ENCODE measurements around the gene MLX. TPM values are rescaled to one million over a fixed set of nuclear protein-coding genes. Genes with fewer than 3 reads are reported as not detected.

Gene MLX, protein sequence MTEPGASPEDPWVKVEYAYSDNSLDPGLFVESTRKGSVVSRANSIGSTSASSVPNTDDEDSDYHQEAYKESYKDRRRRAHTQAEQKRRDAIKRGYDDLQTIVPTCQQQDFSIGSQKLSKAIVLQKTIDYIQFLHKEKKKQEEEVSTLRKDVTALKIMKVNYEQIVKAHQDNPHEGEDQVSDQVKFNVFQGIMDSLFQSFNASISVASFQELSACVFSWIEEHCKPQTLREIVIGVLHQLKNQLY
- total RNA-seq (2014; rRNA removed; shearing (Covaris generic)): 8.5 and 16.2 TPM in 2 replicates

DNA sequence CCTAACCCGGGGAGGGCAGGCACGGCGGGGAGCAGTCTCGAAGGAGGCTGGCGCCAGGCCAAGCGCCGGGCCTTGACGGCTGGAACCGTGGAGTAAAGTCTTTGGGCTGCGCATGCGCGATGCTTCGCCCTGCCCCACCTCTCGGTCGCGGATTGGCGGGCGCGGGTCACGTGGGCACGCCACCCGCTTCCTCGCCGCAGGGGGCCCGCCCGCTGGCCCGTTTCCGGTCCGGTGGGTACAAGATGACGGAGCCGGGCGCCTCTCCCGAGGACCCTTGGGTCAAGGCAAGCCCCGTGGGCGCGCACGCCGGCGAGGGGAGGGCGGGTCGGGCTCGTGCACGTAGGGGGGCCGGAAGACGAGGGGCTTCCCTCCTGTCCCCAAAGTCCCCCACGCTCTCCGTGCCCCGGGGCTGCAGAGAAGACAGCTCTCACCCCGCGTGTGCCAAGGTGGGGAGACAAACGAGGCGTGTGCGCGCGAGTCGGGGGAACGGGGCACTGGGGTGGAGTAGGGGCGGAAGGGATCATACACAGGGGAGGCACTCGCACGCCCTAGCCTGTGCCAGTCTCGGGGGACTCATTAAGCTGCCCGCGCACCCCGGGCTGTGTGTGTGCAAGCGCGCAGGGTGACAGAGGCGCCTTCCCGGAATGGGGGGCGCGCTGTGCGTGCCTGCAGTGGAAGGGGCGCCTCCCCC lies at the start of gene MLX:
Gene MLX (plus strand): TSS at position 218 of the 691 bp plus-strand sequence. CDS start 25 bp downstream, at position 243.
- DNase-seq (ENCODE audit: low read depth): peak; percentile 91

- peak; percentile 86 for DNase-seq (ENCODE audit: low read depth)
These were observed 49.4 kb upstream of the MLX start for GRCh38 chr17:42517516-42517915.

DNA sequence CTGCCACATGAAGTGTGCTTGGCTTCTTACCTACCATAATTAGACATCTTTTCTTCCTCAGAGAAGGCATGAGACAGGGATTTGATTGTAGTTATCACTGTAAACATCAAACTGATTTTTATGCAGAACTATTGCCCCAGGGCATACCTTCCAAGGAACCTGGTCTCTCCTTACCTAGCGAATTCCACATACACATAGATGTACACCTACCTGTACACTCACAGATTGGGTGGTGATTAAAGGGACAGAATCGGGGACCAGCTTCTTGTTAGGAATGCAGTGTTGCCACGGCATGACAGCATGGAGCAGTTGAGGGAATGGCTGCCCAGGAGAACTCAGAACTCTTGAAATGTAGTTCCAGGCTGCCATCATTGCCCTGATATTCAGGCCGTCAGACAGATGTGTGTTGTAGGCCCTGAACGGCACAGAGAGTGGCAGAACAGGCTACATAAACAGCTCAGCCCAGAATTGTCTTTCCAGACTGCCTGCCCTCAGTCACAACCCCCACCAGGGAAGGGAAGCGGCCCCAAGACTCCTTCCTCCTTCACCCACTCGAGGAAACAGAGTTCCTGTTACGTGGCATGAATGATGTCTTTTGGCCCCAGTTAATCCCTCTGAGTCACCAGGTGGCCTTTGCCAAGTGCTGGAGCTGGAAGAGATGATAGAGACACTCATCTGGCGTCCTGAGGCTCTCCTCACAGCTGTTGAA lies 48.7 kb upstream of the MLX start:
- peak; percentile 91 for DNase-seq (ENCODE audit: low read depth)

DNA sequence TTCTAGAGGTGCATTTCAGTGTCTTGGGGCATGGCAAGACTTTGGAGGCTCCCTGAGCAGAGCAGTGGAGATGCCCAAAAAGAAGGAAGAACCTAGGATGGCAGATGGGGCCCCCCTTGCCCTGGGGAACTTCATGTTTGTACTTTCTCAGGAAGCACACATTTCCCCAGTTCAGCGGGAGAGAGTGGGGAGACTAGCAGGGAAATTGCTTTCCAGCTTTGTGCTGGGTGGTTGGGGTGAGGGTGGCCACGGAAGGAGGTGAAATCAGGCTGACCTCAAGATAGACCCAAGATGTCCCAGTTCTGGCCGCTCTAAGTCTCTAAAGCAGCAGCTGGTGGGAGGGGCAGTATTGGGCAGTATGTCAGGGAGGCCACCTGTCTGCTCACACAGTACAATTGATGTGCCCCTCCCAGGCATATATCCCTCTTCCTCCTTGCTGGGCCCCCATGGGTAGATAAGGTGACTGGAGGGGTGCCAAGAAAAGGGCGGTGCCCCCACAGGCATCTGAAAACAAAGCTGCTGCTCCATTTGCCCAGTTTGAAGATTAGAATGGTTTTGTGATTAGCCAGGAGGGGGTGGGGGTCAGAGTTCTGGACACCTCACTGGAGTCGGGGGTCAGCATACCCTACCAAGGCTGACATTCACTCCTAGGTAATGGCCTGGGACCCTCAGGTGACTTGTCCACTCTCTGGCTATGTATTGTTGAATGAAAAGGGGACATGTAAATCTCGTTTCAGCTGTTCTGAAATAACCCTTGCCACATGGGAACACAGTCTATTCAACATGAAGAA lies 48.0 kb upstream of the MLX start:
- DNase-seq (ENCODE audit: low read depth): peak; percentile 83

DNA sequence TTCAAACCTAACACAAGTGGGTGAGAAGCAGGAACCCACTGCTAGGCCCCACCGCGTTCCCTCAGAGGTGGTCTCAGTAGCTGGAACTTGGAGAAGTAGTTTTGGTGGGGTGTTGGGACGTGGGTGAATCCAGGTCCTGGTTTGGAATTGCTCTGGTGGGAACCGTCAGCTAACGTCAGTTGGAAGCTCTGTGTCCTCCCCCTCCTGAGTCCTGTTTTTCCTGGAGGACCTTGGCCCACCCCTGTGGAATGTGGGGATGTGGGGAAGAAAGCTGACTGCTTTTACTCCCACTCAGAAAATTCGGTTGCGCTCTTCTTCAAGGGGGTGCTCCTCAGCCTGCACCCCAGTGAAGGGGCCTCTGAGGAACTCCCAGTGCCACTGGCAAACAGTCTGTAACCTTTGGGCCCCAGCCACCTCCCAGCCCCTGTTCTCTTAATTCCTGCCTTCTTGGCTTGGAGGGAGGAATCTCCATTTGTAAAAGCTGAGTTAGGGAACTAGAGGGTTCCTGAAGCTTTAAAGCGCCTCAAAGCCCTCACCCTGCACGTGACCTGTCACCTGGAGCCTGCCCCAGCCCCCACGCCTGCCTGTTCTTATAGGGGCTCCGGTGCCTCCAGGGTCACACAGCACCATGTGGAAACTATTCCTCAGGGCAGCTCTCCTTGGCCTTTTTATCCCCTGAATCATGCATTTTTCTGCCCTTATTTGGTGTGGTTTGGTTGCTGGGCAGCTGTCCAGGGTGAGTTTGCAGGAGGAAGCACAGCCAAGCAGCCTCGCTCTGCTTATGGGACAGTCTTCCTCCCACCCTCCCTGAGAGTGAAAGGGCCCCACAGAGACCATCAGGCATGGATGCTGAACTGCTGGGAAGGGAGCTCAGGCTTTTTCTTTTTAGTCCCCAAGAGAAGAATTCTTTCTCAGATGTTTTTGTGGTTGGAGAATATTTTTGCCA lies 47.1 kb upstream of the MLX start:
- peak; percentile 96 for DNase-seq (ENCODE audit: low read depth)

DNA sequence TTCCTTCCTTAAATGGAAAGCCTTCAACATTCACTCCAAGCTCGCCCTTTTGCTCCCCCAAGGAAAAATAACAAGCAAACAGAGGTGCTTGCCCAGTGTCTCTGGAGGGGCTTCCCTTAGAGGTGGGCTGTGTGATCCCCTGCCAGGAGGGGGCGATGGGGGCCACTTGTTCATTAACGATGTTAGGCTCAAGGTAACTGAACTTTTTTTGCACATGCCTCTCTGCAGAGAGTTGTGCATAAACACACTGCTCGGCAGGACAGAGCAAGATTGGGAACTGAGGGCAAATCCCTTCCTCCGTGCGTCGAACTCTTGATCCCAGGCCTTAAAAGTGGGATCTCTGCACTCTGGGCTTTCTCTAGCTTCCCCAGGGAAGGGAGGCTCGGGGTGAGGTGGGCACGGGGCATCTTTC lies 46.4 kb upstream of the MLX start:
- DNase-seq (ENCODE audit: low read depth): no peak

DNA sequence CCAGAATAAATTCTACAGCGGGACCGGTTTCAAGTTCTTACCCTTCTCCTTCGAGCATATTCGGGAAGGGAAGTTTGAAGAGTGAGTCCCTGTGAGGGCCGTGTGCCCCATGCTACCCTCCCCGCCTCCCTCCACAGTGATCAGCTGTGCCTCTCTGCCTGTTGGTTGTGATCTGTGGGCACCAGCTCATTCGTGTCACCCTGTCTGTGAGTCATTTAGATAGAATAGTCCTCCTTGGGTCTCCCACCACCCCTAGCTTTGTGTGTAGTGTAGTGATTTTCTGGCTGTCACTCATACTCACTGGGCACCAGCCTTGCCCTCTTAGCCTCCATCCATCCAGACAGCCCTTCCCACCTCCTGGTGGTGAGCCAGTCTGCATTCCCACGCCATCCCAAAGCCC lies 45.9 kb upstream of the MLX start:
- DNase-seq (ENCODE audit: low read depth): peak; percentile 35

DNA sequence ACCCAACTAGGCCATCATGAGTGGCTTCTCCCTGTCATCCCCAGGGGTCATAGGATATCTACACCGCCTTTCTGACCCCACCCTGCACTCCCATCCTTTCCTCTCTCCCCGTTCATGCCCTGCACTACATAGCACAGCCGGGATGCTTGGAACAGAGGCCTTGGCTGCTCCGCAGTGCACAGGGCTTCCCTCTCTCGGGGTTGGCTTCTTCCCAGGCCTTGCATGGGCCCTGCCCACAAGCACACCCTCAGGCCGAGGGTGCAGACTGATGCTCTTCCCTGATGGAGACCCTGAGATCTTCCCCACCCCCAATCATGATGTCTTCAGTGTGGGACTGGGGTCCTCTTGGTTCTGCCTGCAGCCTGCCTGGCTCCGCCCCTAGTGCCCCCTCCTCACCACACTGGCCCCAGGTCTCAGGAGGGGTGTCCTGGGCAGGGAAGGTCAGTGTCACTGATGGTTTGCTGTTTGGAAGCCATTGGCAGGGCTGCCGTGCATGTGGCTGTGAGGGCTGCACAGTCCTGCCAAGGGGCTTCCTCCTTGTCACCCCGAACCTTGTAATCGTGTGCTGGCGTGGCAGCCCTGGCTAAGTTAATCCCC lies 45.1 kb upstream of the MLX start:
- DNase-seq (ENCODE audit: low read depth): no peak

GRCh38 chr17:42522263-42522790 lies 44.6 kb upstream of the MLX start:
- no peak for DNase-seq (ENCODE audit: low read depth)

DNA sequence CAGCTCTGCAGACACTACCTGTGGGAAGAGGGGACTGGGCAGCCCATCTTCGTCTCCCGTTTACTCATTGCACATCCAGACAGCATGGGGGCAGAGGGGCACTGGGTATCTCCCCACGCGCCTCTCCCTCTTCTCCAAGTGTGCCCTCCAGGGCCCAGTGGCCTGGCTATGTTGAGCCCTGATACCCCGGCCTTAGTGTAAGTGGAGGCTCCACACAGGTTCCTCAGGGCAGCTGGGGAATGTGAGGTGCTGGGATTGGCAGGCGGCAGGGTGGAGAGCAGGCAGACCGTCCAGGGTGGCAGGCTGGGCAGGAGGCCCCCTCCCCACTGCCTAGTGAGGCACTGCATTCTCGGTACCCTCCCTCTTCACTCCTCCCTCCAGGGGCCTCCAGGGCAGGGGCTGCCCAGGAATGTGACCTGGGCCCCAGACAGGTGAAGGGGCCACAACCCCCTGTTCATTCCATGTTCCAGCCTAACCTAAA lies 44.1 kb upstream of the MLX start:
- DNase-seq (ENCODE audit: low read depth): no peak

- no peak for DNase-seq (ENCODE audit: low read depth)
These were observed 41.7 kb upstream of the MLX start for GRCh38 chr17:42525221-42525620.

DNA sequence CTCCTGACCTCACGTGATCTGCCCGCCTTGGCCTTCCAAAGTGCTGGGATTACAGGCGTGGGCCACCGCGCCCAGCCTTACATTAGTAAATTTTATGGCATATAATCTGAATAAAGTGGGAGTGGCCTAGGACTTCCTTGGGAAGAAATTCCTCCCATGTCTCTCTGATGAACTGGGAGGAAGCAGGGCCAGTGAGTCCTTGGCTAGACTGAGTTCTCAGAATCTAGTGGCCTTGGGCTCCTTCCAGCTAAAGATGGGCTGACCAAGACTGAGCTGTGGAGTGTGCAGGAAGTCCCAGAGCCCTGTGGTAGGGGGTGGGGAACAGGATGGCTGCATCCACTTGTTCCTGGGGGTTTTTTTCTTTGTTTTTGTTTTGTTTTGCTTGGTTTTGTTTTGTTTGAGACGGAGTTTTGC lies 40.9 kb upstream of the MLX start:
- DNase-seq (ENCODE audit: low read depth): no peak

GRCh38 chr17:42527932-42528331 lies 39.0 kb upstream of the MLX start:
- no peak for DNase-seq (ENCODE audit: low read depth)

- DNase-seq (ENCODE audit: low read depth): no peak
These were observed 37.8 kb upstream of the MLX start for GRCh38 chr17:42529061-42529460.

GRCh38 chr17:42530952-42531454 lies 35.9 kb upstream of the MLX start:
- DNase-seq (ENCODE audit: low read depth): no peak

DNA sequence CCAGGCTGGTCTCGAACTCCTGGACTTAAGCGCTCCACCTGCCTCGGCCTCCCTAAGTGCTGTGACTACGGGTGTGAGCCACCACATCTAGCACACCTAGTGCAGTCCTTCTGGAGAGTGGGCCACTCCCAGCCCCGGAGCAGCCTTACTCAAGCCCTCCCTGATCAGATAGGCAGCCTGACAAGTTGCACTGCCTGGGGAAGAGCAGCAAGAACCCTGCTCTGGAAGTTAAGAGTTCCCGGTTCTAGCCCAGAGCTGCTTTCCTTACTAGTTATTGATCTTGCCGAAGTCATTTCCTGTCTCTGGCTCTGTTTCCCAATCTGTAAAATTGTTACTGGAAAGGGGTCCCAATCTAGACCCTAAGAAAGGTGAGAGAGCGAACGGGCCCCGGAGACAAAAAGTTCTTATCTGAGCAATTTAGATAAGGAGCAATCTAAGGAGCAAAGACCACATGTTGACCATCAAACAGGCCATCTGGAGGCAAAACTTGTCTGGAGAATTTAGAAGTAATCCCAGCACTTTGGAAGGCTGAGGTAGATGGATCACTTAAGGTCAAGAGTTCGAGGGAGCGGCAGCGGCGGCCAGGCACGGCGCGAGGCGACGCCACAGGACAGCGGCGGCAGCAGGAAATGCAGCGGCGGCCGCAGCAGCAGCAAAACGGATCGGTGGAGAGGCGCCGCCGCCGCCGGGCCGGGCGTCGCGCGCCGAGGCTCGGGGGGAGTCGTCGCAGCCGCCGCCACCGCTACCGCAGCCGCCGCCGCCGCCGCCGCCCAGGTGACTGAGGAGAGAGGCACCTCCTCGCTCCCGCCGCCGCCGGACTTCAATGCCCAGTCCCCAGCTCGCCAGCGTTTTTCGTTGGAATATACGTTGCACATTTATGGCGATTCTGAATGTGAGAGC lies 35.2 kb upstream of the MLX start:
- peak; percentile 61 for DNase-seq (ENCODE audit: low read depth)

GRCh38 chr17:42535155-42536047 lies 31.5 kb upstream of the MLX start:
- no peak for DNase-seq (ENCODE audit: low read depth)

DNA sequence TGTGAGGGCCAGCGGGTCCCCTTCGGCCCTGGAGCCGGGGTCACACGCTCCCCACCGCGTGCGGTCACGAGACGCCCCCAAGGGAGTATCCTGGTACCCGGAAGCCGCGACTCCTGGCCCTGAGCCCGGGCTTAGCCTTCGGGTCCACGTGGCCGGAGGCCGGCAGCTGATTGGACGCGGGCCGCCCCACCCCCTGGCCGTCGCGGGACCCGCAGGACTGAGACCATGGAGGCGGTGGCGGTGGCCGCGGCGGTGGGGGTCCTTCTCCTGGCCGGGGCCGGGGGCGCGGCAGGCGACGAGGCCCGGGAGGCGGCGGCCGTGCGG lies 30.9 kb upstream of the MLX start, which contains the start of gene NAGLU:
Gene NAGLU (plus strand): TSS at position 194 of the 324 bp plus-strand sequence. CDS start 32 bp downstream, at position 226.
- peak; percentile 89 for DNase-seq (ENCODE audit: low read depth)

Measured in Daoy (cell line).